DOHH2 (cell line): ENCODE data around the gene ITSN2.

Source experiments
- H3F3A ChIP-seq: fragments of 200-600 bp; sonication (generic), shearing (Covaris generic); 2 replicates; pipeline ENCODE4 v1.6.0; 2016; ENCODE audit warnings: antibody characterized with exemption, mild to moderate bottlenecking; ENCODE audit not compliant: control insufficient read depth, insufficient read depth
- H3K27ac ChIP-seq: fragments of 200-600 bp; sonication (generic); 2 replicates; pipeline ENCODE4 v1.5.1; 2014; ENCODE audit warnings: low read depth, mild to moderate bottlenecking, low read length, moderate library complexity
- H3K27me3 ChIP-seq: fragments of 200-600 bp; sonication (generic); 2 replicates; pipeline ENCODE4 v1.6.1; 2014; ENCODE audit warnings: mild to moderate bottlenecking, low read length, mixed read lengths; ENCODE audit not compliant: control insufficient read depth
- H3K36me3 ChIP-seq: fragments of 200-600 bp; sonication (generic); 2 replicates; pipeline ENCODE4 v1.6.1; 2014; ENCODE audit warnings: mild to moderate bottlenecking, low read length, moderate library complexity, mixed read lengths; ENCODE audit not compliant: control insufficient read depth
- H3K4me1 ChIP-seq: fragments of 200-600 bp; sonication (generic); 2 replicates; pipeline ENCODE4 v1.6.1; 2014; ENCODE audit warnings: mild to moderate bottlenecking, low read length, mixed read lengths; ENCODE audit not compliant: control insufficient read depth
- H3K4me2 ChIP-seq: fragments of 200-600 bp; sonication (generic); 2 replicates; pipeline ENCODE4 v1.6.0; 2014; ENCODE audit warnings: mild to moderate bottlenecking, low read length, moderate library complexity
- H3K4me3 ChIP-seq: fragments of 200-600 bp; sonication (generic); 2 replicates; pipeline ENCODE4 v1.5.1; 2014; ENCODE audit warnings: mild to moderate bottlenecking, low read length, mixed read lengths
- H3K79me2 ChIP-seq: fragments of 200-600 bp; sonication (generic); 2 replicates; pipeline ENCODE4 v1.6.1; 2014; ENCODE audit warnings: mild to moderate bottlenecking, low read length, mixed read lengths; ENCODE audit not compliant: control insufficient read depth
- H3K9me2 ChIP-seq: fragments of 200-600 bp; sonication (generic); replicated peaks from 2 replicates; pipeline ENCODE4 v1.6.1; 2014; ENCODE audit warnings: mild to moderate bottlenecking, low read length, mixed read lengths; ENCODE audit not compliant: control insufficient read depth
- H3K9me3 ChIP-seq: fragments of 200-600 bp; sonication (generic); 2 replicates; pipeline ENCODE4 v1.6.1; 2014; ENCODE audit warnings: antibody characterized with exemption, low read length, mixed read lengths; ENCODE audit not compliant: control insufficient read depth, insufficient read depth
- H4K20me1 ChIP-seq: fragments of 200-600 bp; sonication (generic); 2 replicates; pipeline ENCODE4 v1.6.0; 2014; ENCODE audit warnings: low read depth, mild to moderate bottlenecking, antibody characterized with exemption, low read length, moderate library complexity; ENCODE audit not compliant: control insufficient read depth, insufficient read depth
- CTCF ChIP-seq: fragments of 200-600 bp; sonication (generic); IDR thresholded peaks from one replicate; pipeline ENCODE4 v1.5.1; 2014; ENCODE audit warnings: antibody characterized with exemption, mild to moderate bottlenecking, low read depth, low read length; ENCODE audit not compliant: poor library complexity, severe bottlenecking
- EZH2phosphoT487 ChIP-seq: fragments of 200-600 bp; sonication (generic); IDR thresholded peaks from 2 replicates; pipeline ENCODE4 v1.6.1; 2017; ENCODE audit warnings: borderline replicate concordance, mild to moderate bottlenecking, antibody characterized with exemption, low read length, moderate library complexity, mixed read lengths

Gene ITSN2

DNA sequence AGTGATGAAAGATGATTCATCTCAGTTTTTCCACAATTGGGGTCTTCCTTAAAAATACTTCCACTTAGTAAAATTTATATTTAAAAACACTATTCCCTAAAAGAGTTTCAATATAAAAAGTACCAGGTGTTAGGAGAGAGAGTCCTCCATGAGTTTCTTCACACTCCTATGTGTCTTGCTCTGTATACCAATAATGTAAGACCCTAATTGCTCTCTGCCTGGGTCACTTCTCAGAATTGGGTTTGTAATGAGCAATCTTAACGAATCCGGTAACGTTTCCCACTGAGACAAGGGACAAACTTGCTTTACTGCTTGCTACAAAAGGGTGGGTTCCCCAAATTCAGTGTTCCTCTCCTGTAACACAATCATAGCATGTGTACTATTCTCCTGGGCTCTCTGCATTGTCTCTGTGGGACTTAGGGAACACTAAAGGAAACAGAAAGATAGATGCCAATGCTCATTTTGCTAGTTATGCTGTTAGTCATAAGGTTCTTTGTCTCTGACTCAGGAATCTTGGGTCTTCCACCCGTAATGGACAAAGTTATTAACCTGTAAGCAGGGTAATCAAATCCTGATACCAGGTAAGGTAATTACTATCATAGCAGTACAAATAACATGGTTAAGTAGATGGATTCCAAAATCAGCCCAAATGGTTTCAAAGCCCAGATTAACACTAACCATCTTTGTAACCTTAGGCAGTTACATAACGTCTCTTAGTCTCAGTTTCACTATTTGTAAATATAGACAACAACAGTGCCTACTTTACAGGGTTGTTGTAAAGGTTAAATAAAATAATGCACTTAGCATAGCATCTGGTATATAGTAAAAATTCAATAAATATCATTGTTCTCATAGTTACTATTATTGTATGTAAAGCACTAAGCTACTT is 46.3 kb downstream of the ITSN2 start:
- Histone ChIP-seq H3K27me3 (no peaks in the 10 kb centered on the region), H3K79me2 (peaks cover 37% of the 10 kb centered on the region), H3K4me2 (no peak overlapping the region), H3K9me2 (no peaks in the 10 kb centered on the region), H3K9me3 (no peaks in the 10 kb centered on the region), H3K36me3 (peaks cover 39% of the 10 kb centered on the region), H3K27ac (no peak overlapping the region), H4K20me1 (no peaks in the 10 kb centered on the region), H3F3A (peaks cover 3% of the 10 kb centered on the region; the same call in 1 of the 2 replicates), H3K4me3 (no peak overlapping the region), H3K4me1 (peaks cover 42% of the 10 kb centered on the region)
- TF ChIP-seq CTCF (no peak), EZH2phosphoT487 (no peak)

DNA sequence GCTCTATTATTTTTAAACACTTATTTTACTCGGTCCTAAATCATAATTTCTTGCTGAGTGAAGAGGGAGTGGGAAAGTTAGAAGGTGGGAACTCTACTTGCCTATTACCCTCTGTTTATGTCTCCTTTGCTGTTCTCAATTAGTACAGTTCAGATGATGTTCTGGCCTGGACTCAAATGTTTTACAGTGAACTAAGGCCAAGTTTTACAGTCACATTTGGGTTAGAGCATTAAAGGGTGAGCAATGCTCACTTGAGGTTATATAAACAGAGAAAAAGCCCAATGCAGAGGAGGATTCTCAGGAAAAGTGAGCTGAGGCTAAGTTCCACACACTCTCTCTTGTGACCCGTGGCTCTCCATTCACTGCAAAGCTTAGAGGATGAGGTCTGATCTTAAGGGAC is 52.4 kb downstream of the ITSN2 start:
- no peaks in the 10 kb centered on the region for H3K79me2 ChIP-seq
- H3K27me3 ChIP-seq: no peaks in the 10 kb centered on the region
- no peak overlapping the region for H3K4me2 ChIP-seq
- no peaks in the 10 kb centered on the region for H3F3A ChIP-seq
- H3K4me1 ChIP-seq: no peaks in the 10 kb centered on the region
- no peaks in the 10 kb centered on the region for H4K20me1 ChIP-seq
- H3K36me3 ChIP-seq: peaks cover 75% of the 10 kb centered on the region
- H3K9me2 ChIP-seq: no peaks in the 10 kb centered on the region
- no peak overlapping the region for H3K4me3 ChIP-seq
- TF ChIP-seq CTCF (no peak), EZH2phosphoT487 (no peak)
- no peak overlapping the region for H3K27ac ChIP-seq
- no peaks in the 10 kb centered on the region for H3K9me3 ChIP-seq

- no peak overlapping the region for H3K4me3 ChIP-seq
- H3F3A ChIP-seq: no peaks in the 10 kb centered on the region
- H3K27ac ChIP-seq: no peak overlapping the region
- H3K79me2 ChIP-seq: no peaks in the 10 kb centered on the region
- H3K9me2 ChIP-seq: no peaks in the 10 kb centered on the region
- no peaks in the 10 kb centered on the region for H3K27me3 ChIP-seq
- H3K36me3 ChIP-seq: peaks cover 78% of the 10 kb centered on the region
- no peaks in the 10 kb centered on the region for H3K4me1 ChIP-seq
- H3K4me2 ChIP-seq: no peak overlapping the region
- H4K20me1 ChIP-seq: no peaks in the 10 kb centered on the region
- H3K9me3 ChIP-seq: no peaks in the 10 kb centered on the region
- TF ChIP-seq CTCF (no peak), EZH2phosphoT487 (no peak)
Measured at GRCh38 chr2:24304631-24305030, 55.7 kb downstream of the ITSN2 start.
